ENCODE data around the gene ACAA2. TPM values are rescaled to one million over a fixed set of nuclear protein-coding genes. Genes with fewer than 3 reads are reported as not detected.
A peak's percentile ranks its signal among the peaks of the same experiment; 100 is the strongest.

The ACAA2 gene
- polyA plus RNA-seq, 1 experiment = 33.8 TPM

DNA sequence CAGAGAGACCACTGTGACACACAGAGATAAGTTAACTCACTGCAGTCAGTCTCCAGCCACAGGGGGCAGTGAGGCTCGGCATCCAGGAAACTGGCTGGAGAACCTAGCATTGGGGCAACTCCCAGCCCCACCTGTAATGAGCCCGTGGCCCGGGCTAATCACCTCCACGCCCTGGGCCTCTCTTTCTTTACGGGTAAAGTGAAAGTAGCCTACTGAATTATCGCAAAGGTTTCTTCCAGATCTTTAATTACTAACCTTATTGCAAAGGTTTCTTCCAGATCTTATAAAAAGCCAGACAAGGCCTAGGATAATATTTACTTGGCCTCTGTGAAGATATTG, 45.7 kb upstream of the ACAA2 start:
- Histone ChIP-seq H3K27me3 (ENCODE audit: control insufficient read depth, insufficient read depth, low read length) (peaks cover 18% of the 10 kb centered on the region), H3K27ac (ENCODE audit: low read depth, low read length) (no peak overlapping the region), H3K9me3 (ENCODE audit: control insufficient read depth, insufficient read depth, low read length) (no peaks in the 10 kb centered on the region; the same call in 1 of the 2 replicates), H3K4me3 (ENCODE audit: low read depth, low read length) (no peak overlapping the region)
- POLR2A ChIA-PET = interaction anchor here (0.9 to 1.0 kb wide), 2 partner anchors 45 to 348 kb away, joined by 3 read pairs; no protein-coding TSS in a partner anchor
- CTCF ChIA-PET = interaction anchor here (0.7 to 8.0 kb wide), 34 partner anchors 8 to 499 kb away, joined by 3 to 178 read pairs (median 6); partner anchors contain the start of gene LIPG
- TF ChIP-seq, protein P1, sequence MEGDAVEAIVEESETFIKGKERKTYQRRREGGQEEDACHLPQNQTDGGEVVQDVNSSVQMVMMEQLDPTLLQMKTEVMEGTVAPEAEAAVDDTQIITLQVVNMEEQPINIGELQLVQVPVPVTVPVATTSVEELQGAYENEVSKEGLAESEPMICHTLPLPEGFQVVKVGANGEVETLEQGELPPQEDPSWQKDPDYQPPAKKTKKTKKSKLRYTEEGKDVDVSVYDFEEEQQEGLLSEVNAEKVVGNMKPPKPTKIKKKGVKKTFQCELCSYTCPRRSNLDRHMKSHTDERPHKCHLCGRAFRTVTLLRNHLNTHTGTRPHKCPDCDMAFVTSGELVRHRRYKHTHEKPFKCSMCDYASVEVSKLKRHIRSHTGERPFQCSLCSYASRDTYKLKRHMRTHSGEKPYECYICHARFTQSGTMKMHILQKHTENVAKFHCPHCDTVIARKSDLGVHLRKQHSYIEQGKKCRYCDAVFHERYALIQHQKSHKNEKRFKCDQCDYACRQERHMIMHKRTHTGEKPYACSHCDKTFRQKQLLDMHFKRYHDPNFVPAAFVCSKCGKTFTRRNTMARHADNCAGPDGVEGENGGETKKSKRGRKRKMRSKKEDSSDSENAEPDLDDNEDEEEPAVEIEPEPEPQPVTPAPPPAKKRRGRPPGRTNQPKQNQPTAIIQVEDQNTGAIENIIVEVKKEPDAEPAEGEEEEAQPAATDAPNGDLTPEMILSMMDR (IDR thresholded peaks at IDR 0.05; ENCODE audit: low read depth, low read length) = no peak
- no peak for DNase-seq (ENCODE audit: low read depth, low spot score)

- POLR2A ChIA-PET = interaction anchor here (0.9 to 1.0 kb wide), 2 partner anchors 45 to 347 kb away, joined by 3 read pairs; no protein-coding TSS in a partner anchor
- no peak overlapping the region for H3K4me3 ChIP-seq (ENCODE audit: low read depth, low read length)
- TF ChIP-seq, protein P1 (IDR thresholded peaks at IDR 0.05; ENCODE audit: low read depth, low read length) = peak; percentile 98
- peak; percentile 38 for DNase-seq (ENCODE audit: low read depth, low spot score)
- H3K9me3 ChIP-seq (ENCODE audit: control insufficient read depth, insufficient read depth, low read length) = no peaks in the 10 kb centered on the region
- H3K27ac ChIP-seq (ENCODE audit: low read depth, low read length) = no peak overlapping the region
- peaks cover 16% of the 10 kb centered on the region for H3K27me3 ChIP-seq (ENCODE audit: control insufficient read depth, insufficient read depth, low read length)
- CTCF ChIA-PET = interaction anchor here (0.6 to 8.0 kb wide), 42 partner anchors 9 to 499 kb away, joined by 3 to 178 read pairs (median 5); partner anchors contain the start of gene LIPG
Measured at GRCh38 chr18:49858309-49859020, 45.1 kb upstream of the ACAA2 start.

DNA sequence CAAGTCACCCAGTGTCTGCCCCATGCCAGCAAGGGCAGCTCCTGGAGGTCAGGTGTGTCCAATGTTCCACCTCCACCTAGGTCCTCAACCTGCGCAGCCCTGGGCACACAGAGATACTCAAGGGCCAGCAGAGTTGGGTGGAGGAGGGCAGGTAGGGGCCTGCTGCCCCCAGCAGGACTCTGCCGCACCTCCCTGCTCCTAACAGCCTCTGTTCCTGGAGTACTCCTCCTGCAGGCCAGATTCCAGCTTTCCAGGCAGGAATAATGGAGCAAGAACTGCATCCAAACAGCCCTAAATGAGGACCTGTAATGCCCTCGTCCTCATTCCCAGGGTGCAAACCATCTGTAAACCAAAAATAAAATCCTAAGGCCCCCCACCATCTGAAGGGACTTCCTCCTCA, 44.4 kb upstream of the ACAA2 start:
- no peak for DNase-seq (ENCODE audit: low read depth, low spot score)
- CTCF ChIA-PET = interaction anchor here (1.0 to 8.0 kb wide), 18 partner anchors 9 to 500 kb away, joined by 3 to 178 read pairs (median 5); partner anchors contain the start of gene LIPG
- H3K27ac ChIP-seq (ENCODE audit: low read depth, low read length) = no peak overlapping the region
- H3K4me3 ChIP-seq (ENCODE audit: low read depth, low read length) = no peak overlapping the region
- H3K9me3 ChIP-seq (ENCODE audit: control insufficient read depth, insufficient read depth, low read length) = no peaks in the 10 kb centered on the region
- H3K27me3 ChIP-seq (ENCODE audit: control insufficient read depth, insufficient read depth, low read length) = peaks cover 10% of the 10 kb centered on the region
- POLR2A ChIA-PET = no interaction called here
- TF ChIP-seq, protein P1 (IDR thresholded peaks at IDR 0.05; ENCODE audit: low read depth, low read length) = peak; percentile 17; the same call in 1 of the 2 replicates

DNA sequence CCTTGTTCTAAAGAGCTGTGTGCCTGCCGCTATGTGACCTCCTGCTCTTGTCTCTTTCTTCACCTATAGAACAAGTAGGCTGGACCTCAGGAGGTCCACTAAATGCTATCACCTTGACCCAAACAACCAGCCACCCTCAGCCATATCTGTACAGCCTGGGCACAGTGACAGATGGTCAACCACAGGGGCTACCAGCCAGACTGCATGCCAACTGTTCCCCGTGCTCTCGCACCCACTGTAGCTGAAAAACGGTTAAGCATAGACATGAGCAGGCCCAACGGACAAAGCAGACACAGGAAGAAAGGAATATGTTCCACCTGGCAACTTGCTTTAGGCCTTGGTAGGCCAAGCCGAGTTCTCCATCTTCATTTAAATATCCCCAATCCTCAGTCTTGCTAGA, 43.2 kb upstream of the ACAA2 start:
- POLR2A ChIA-PET = no interaction called here
- no peaks in the 10 kb centered on the region for H3K9me3 ChIP-seq (ENCODE audit: control insufficient read depth, insufficient read depth, low read length)
- H3K27me3 ChIP-seq (ENCODE audit: control insufficient read depth, insufficient read depth, low read length) = peaks cover 4% of the 10 kb centered on the region
- H3K27ac ChIP-seq (ENCODE audit: low read depth, low read length) = no peak overlapping the region
- no peak for DNase-seq (ENCODE audit: low read depth, low spot score)
- TF ChIP-seq, protein P1 (IDR thresholded peaks at IDR 0.05; ENCODE audit: low read depth, low read length) = no peak
- CTCF ChIA-PET = interaction anchor here (1.4 to 8.0 kb wide), 4 partner anchors 8 to 347 kb away, joined by 3 to 178 read pairs (median 12); no protein-coding TSS in a partner anchor
- no peak overlapping the region for H3K4me3 ChIP-seq (ENCODE audit: low read depth, low read length)
